ENCODE measurements around the gene C20orf204. TPM values are rescaled to one million over a fixed set of nuclear protein-coding genes. Genes with fewer than 3 reads are reported as not detected.

C20orf204 gene
- total RNA-seq, 3 donors from 2014 or later (not counting 1 experiment from before 2014, with no cell fraction given), result 4.3 to 5.5 (median 5.3) TPM

GRCh38 chr20:64083378-64083803 is 47.4 kb downstream of the C20orf204 start:
- DNase-seq, result peak; percentile 53 to 82
- Histone ChIP-seq H3K27ac (ENCODE audit: low read length) (no peak overlapping the region), H3K36me3 (ENCODE audit: control insufficient read depth, insufficient read depth, low read length) (no peaks in the 10 kb centered on the region), H3K4me3 (ENCODE audit: low read length) (no peak overlapping the region), H3K9me3 (ENCODE audit: control insufficient read depth, insufficient read depth, low read length) (peaks cover 4% of the 10 kb centered on the region), H3K27me3 (ENCODE audit: control insufficient read depth, insufficient read depth, low read length) (peaks cover 12% of the 10 kb centered on the region), H3K4me1 (ENCODE audit: control insufficient read depth, insufficient read depth, low read length) (peaks cover 38% of the 10 kb centered on the region)
- ATAC-seq, result peak; percentile 42 to 47 (median 46)
- WGBS (ENCODE audit: insufficient coverage), result under 1% methylated on average over 52 of the region's 52 CpGs
- intact Hi-C loops (cut with micrococcal nuclease), result loop anchor here (2.0 kb wide), 1 partner anchor 37 kb away; no protein-coding TSS in a partner anchor
- peaks cover 18 to 19% of the 10 kb centered on the region in 2 donors for H3K27me3 Mint-ChIP-seq (ENCODE audit: low read depth in 2 of 2)
- TF ChIP-seq CTCF (IDR thresholded peaks at IDR 0.05), result peak; percentile 53
- peak overlapping the region; percentile 79 for H3K4me3 Mint-ChIP-seq
- no peaks in the 10 kb centered on the region for H3K36me3 Mint-ChIP-seq
- H3K4me1 Mint-ChIP-seq, result peaks cover 15 to 38% of the 10 kb centered on the region in 2 donors
- no peak overlapping the region for H3K27ac Mint-ChIP-seq
- H3K9me3 Mint-ChIP-seq, result no peaks in the 10 kb centered on the region

GRCh38 chr20:64083804-64084684 is 48.1 kb downstream of the C20orf204 start, which contains the start of gene LKAAEAR1:
Gene LKAAEAR1, minus strand, starts transcription at chr20:64084398. Its CDS starts 179 bp downstream, at chr20:64084219.
- Histone ChIP-seq H3K27me3 (ENCODE audit: control insufficient read depth, insufficient read depth, low read length) (peaks cover 12% of the 10 kb centered on the region), H3K4me1 (ENCODE audit: control insufficient read depth, insufficient read depth, low read length) (peaks cover 35% of the 10 kb centered on the region), H3K9me3 (ENCODE audit: control insufficient read depth, insufficient read depth, low read length) (peaks cover 4% of the 10 kb centered on the region), H3K4me3 (ENCODE audit: low read length) (no peak within 1 kb of the TSS), H3K27ac (ENCODE audit: low read length) (no peak within 1 kb of the TSS), H3K36me3 (ENCODE audit: control insufficient read depth, insufficient read depth, low read length) (no peaks in the 10 kb centered on the region)
- H3K4me1 Mint-ChIP-seq, result peaks cover 15 to 31% of the 10 kb centered on the region in 2 donors
- ATAC-seq, result no peak
- intact Hi-C loops (cut with micrococcal nuclease), result loop anchor here (2.0 kb wide), 1 partner anchor 37 kb away; no protein-coding TSS in a partner anchor
- H3K27ac Mint-ChIP-seq, result peak within 1 kb of the TSS in 1 of 2 donors; percentile 38
- TF ChIP-seq CTCF (IDR thresholded peaks at IDR 0.05), result peak; percentile 4
- H3K9me3 Mint-ChIP-seq, result no peaks in the 10 kb centered on the region
- H3K27me3 Mint-ChIP-seq (ENCODE audit: low read depth in 2 of 2), result peaks cover 18 to 19% of the 10 kb centered on the region in 2 donors
- peak within 1 kb of the TSS; percentile 92 for H3K4me3 Mint-ChIP-seq
- no peaks in the 10 kb centered on the region for H3K36me3 Mint-ChIP-seq
- 2% methylated on average over 86 of the region's 86 CpGs for WGBS (ENCODE audit: insufficient coverage)
- peak in 1 of 2 donors; percentile 40 for DNase-seq

GRCh38 chr20:64084685-64085152 is 48.7 kb downstream of the C20orf204 start:
- Mint-ChIP-seq H3K27me3 (ENCODE audit: low read depth in 2 of 2) (peaks cover 18 to 19% of the 10 kb centered on the region in 2 donors), H3K27ac (peak overlapping the region in 1 of 2 donors; percentile 38), H3K36me3 (no peaks in the 10 kb centered on the region), H3K4me1 (peaks cover 15 to 30% of the 10 kb centered on the region in 2 donors), H3K9me3 (no peaks in the 10 kb centered on the region), H3K4me3 (peak overlapping the region; percentile 92)
- intact Hi-C loops (cut with micrococcal nuclease), result no loop called here
- TF ChIP-seq CTCF (IDR thresholded peaks at IDR 0.05), result no peak
- DNase-seq (no peak), ATAC-seq (no peak)
- H3K4me1 ChIP-seq (ENCODE audit: control insufficient read depth, insufficient read depth, low read length), result peaks cover 35% of the 10 kb centered on the region
- WGBS (ENCODE audit: insufficient coverage), result 22% methylated on average over 23 of the region's 23 CpGs
- H3K27me3 ChIP-seq (ENCODE audit: control insufficient read depth, insufficient read depth, low read length), result peaks cover 12% of the 10 kb centered on the region
- peaks cover 4% of the 10 kb centered on the region for H3K9me3 ChIP-seq (ENCODE audit: control insufficient read depth, insufficient read depth, low read length)
- no peaks in the 10 kb centered on the region for H3K36me3 ChIP-seq (ENCODE audit: control insufficient read depth, insufficient read depth, low read length)
- H3K27ac ChIP-seq (ENCODE audit: low read length), result no peak overlapping the region
- no peak overlapping the region for H3K4me3 ChIP-seq (ENCODE audit: low read length)
